Type B pancreatic cell (in vitro differentiated cells): ENCODE results near the gene SCN3A. TPM values are rescaled to one million over a fixed set of nuclear protein-coding genes. Genes with fewer than 3 reads are reported as not detected.

Source experiments
- DNase-seq: peaks from one replicate; pipeline ENCODE4 v3.0.0; 2021; ENCODE audit warnings: mixed read lengths; ENCODE audit not compliant: unreplicated experiment; ENCODE audit errors: extremely low spot score
- H3K27ac Mint-ChIP-seq: 2 replicates; pipeline ENCODE4 v1.8.0; 2021; ENCODE audit warnings: mild to moderate bottlenecking, mixed read lengths
- H3K27me3 Mint-ChIP-seq: 2 replicates; pipeline ENCODE4 v1.8.0; 2021; ENCODE audit warnings: mixed read lengths
- H3K36me3 Mint-ChIP-seq: 2 replicates; pipeline ENCODE4 v1.8.0; 2021; ENCODE audit warnings: mixed read lengths
- H3K4me1 Mint-ChIP-seq: one replicate; pipeline ENCODE4 v1.8.0; 2021; ENCODE audit warnings: mixed read lengths; ENCODE audit not compliant: unreplicated experiment
- H3K4me3 Mint-ChIP-seq: 2 replicates; pipeline ENCODE4 v1.8.0; 2021; ENCODE audit warnings: mild to moderate bottlenecking, mixed read lengths
- H3K9me3 Mint-ChIP-seq: 2 replicates; pipeline ENCODE4 v1.8.0; 2021; ENCODE audit warnings: mixed read lengths
- total RNA-seq: library from RNA; stranded (reverse); gene quantifications from 2 replicates; pipeline ENCODE4 v1.2.1, GENCODE V29; 2021; ENCODE audit warnings: low replicate concordance
- TF ChIP-seq, protein P1 (sequence below): fragments of 200-600 bp; sonication (generic); conservative IDR thresholded peaks from 2 replicates; pipeline ENCODE4 v1.5.0; 2021; ENCODE audit warnings: antibody characterized with exemption, mild to moderate bottlenecking

SCN3A gene
- total RNA-seq, 1 donor from 2014 or later, result 2.8 TPM

GRCh38 chr2:165074884-165075283, 129.0 kb downstream of the SCN3A start:
- H3K9me3 Mint-ChIP-seq, result peaks cover 6% of the 10 kb centered on the region
- H3K36me3 Mint-ChIP-seq, result no peaks in the 10 kb centered on the region
- no peak overlapping the region for H3K4me3 Mint-ChIP-seq
- DNase-seq, result no peak
- H3K27ac Mint-ChIP-seq, result no peak overlapping the region
- TF ChIP-seq, protein P1, sequence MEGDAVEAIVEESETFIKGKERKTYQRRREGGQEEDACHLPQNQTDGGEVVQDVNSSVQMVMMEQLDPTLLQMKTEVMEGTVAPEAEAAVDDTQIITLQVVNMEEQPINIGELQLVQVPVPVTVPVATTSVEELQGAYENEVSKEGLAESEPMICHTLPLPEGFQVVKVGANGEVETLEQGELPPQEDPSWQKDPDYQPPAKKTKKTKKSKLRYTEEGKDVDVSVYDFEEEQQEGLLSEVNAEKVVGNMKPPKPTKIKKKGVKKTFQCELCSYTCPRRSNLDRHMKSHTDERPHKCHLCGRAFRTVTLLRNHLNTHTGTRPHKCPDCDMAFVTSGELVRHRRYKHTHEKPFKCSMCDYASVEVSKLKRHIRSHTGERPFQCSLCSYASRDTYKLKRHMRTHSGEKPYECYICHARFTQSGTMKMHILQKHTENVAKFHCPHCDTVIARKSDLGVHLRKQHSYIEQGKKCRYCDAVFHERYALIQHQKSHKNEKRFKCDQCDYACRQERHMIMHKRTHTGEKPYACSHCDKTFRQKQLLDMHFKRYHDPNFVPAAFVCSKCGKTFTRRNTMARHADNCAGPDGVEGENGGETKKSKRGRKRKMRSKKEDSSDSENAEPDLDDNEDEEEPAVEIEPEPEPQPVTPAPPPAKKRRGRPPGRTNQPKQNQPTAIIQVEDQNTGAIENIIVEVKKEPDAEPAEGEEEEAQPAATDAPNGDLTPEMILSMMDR, result no peak
- no peaks in the 10 kb centered on the region for H3K4me1 Mint-ChIP-seq
- no peaks in the 10 kb centered on the region for H3K27me3 Mint-ChIP-seq

DNA sequence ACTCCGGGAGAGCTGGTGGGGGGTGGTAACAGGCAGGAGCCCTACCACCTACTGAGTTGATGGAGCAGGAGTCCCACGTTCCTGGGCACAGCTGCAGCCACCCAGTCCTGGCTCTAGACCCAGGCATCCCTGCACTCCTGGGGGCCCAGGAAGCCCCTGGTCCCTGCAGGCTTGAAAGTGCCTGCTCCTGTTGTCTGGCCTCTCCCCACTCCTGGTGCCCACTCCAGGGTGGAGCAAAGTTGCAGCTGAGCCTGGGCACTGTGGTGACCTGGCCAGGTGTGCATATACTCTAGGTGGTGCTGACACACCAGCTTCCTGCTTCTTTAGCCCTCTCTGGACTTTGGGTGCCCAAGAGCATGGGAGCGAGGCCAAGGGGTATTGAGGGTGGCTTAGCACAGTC, 129.5 kb downstream of the SCN3A start:
- Mint-ChIP-seq H3K4me1 (no peaks in the 10 kb centered on the region), H3K9me3 (peaks cover 6% of the 10 kb centered on the region), H3K4me3 (no peak overlapping the region), H3K36me3 (no peaks in the 10 kb centered on the region), H3K27me3 (no peaks in the 10 kb centered on the region), H3K27ac (no peak overlapping the region)
- no peak for DNase-seq
- TF ChIP-seq, protein P1, result no peak

- Mint-ChIP-seq H3K4me3 (peak overlapping the region; percentile 46), H3K9me3 (peaks cover 6% of the 10 kb centered on the region)
Observed at GRCh38 chr2:165070076-165070475, 133.8 kb downstream of the SCN3A start.

DNA sequence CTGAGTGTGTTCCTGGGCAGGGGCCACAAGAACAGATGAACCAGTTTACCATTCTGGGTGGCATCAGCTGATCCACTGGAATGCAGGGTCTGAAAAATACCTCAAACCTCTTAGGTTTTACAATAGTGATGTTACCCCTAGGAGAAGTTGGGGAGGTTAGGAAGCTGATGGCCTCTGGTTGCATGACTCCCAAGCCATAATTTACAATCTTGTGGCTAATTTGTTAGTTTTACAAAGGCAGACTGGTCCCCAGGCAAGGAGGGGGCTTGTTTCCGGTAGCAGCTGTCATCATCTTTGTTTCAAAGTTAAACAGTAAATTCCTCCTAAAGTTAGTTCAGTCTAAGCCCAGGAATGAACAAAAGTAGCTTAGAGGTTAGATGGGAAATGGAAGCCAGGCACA, 134.7 kb downstream of the SCN3A start:
- Mint-ChIP-seq H3K27ac (no peak overlapping the region), H3K4me3 (no peak overlapping the region)

More at GRCh38 chr2:165070076-165070475, 133.8 kb downstream of the SCN3A start:
- DNase-seq, result no peak
- peak overlapping the region; percentile 20 for H3K27ac Mint-ChIP-seq
- H3K36me3 Mint-ChIP-seq, result no peaks in the 10 kb centered on the region
- H3K27me3 Mint-ChIP-seq, result no peaks in the 10 kb centered on the region
- TF ChIP-seq, protein P1, result no peak
- peaks cover 20% of the 10 kb centered on the region for H3K4me1 Mint-ChIP-seq

GRCh38 chr2:165068487-165068757, 135.4 kb downstream of the SCN3A start:
- TF ChIP-seq, protein P1, result no peak
- peaks cover 20% of the 10 kb centered on the region for H3K4me1 Mint-ChIP-seq
- H3K36me3 Mint-ChIP-seq, result no peaks in the 10 kb centered on the region

More for the DNA sequence above, 134.7 kb downstream of the SCN3A start:
- H3K27me3 Mint-ChIP-seq, result no peaks in the 10 kb centered on the region
- DNase-seq, result no peak
- H3K4me1 Mint-ChIP-seq, result peaks cover 20% of the 10 kb centered on the region
- TF ChIP-seq, protein P1, result no peak
- no peaks in the 10 kb centered on the region for H3K36me3 Mint-ChIP-seq
- H3K9me3 Mint-ChIP-seq, result peaks cover 6% of the 10 kb centered on the region

More at GRCh38 chr2:165068487-165068757, 135.4 kb downstream of the SCN3A start:
- no peak for DNase-seq
- H3K27ac Mint-ChIP-seq, result peak overlapping the region; percentile 68
- peaks cover 1% of the 10 kb centered on the region for H3K9me3 Mint-ChIP-seq
- H3K27me3 Mint-ChIP-seq, result no peaks in the 10 kb centered on the region
- peak overlapping the region; percentile 83 for H3K4me3 Mint-ChIP-seq
